Germinal center (tissue), 1 donor: Measurements from ENCODE around the gene SLC25A20.
"Not testable (repeated sequence)": the region's sequence is repeated elsewhere in the genome, so short reads cannot be mapped to it uniquely, and the experiment has no call there.

Experiments
- DNase-seq: peaks from one replicate; pipeline ENCODE4 v3.0.0; 2012; ENCODE audit warnings: mixed read lengths, low spot score

SLC25A20 gene

GRCh38 chr3:48898383-48899234 is at the start of gene SLC25A20:
TSS of gene SLC25A20 (minus strand) at chr3:48898882. CDS start at chr3:48898794, 88 bp downstream.
- DNase-seq: peak; percentile 93

GRCh38 chr3:48945891-48946549 is 47.3 kb upstream of the SLC25A20 start:
- no peak for DNase-seq

GRCh38 chr3:48945432-48945831 is 46.8 kb upstream of the SLC25A20 start:
- DNase-seq: no peak

- DNase-seq: no peak
Observed at GRCh38 chr3:48938689-48939088, 40.0 kb upstream of the SLC25A20 start.

GRCh38 chr3:48938156-48938555 is 39.5 kb upstream of the SLC25A20 start:
- DNase-seq: no peak

- DNase-seq: no peak
Observed at GRCh38 chr3:48935530-48935929, 36.8 kb upstream of the SLC25A20 start.

GRCh38 chr3:48934333-48934991 is 35.8 kb upstream of the SLC25A20 start:
- DNase-seq: no peak

GRCh38 chr3:48931944-48932580 is 33.4 kb upstream of the SLC25A20 start:
- no peak for DNase-seq

- no peak for DNase-seq
Observed at GRCh38 chr3:48930590-48930989, 31.9 kb upstream of the SLC25A20 start.

- DNase-seq: no peak
Observed at GRCh38 chr3:48929358-48930035, 30.8 kb upstream of the SLC25A20 start.

- DNase-seq: no peak
Observed at GRCh38 chr3:48928679-48929078, 30.0 kb upstream of the SLC25A20 start.

GRCh38 chr3:48927928-48928327 is 29.2 kb upstream of the SLC25A20 start:
- DNase-seq: no peak

- DNase-seq: no peak
Observed at GRCh38 chr3:48926425-48927392, 28.0 kb upstream of the SLC25A20 start.

GRCh38 chr3:48919215-48920138 is 20.8 kb upstream of the SLC25A20 start:
- DNase-seq: peak; percentile 63

- peak; percentile 96 for DNase-seq
Observed at GRCh38 chr3:48918388-48919214, 19.9 kb upstream of the SLC25A20 start, which contains the start of gene ARIH2. TSS of gene ARIH2 (plus strand) at chr3:48918842. CDS start at chr3:48927559, 8,717 bp downstream.

GRCh38 chr3:48915296-48915695 is 16.6 kb upstream of the SLC25A20 start:
- DNase-seq: no peak

GRCh38 chr3:48907026-48907425 is 8.3 kb upstream of the SLC25A20 start:
- not testable (repeated sequence) for DNase-seq

GRCh38 chr3:48899273-48899672 is 591 bp upstream of the SLC25A20 start:
- DNase-seq: no peak
